WTC11 (cell line): ENCODE results near the gene WDFY4.

Source experiments
- CTCF ChIP-seq: fragments of 200-600 bp; IDR thresholded peaks from 2 replicates; pipeline ENCODE4 v1.8.0; 2022; ENCODE audit warnings: antibody characterized with exemption
- MYBL2 ChIP-seq: sonication (generic); formaldehyde crosslinking; IDR thresholded peaks from 2 replicates; pipeline ENCODE4 v1.8.1; 2023; ENCODE audit warnings: mild to moderate bottlenecking, moderate library complexity, missing genetic modification reagents
- NR3C1 ChIP-seq: sonication (generic); formaldehyde crosslinking; conservative IDR thresholded peaks from 2 replicates; pipeline ENCODE4 v1.8.1; 2023; ENCODE audit warnings: low read depth, mild to moderate bottlenecking, missing genetic modification reagents
- SMAD3 ChIP-seq: sonication (generic); formaldehyde crosslinking; IDR thresholded peaks from 2 replicates; pipeline ENCODE4 v1.8.0; 2022; ENCODE audit warnings: missing genetic modification reagents, mild to moderate bottlenecking, borderline replicate concordance
- TF ChIP-seq, protein P1 (sequence below): sonication (generic); formaldehyde crosslinking; IDR thresholded peaks from 2 replicates; pipeline ENCODE4 v1.8.1; 2023; ENCODE audit warnings: mild to moderate bottlenecking, missing genetic modification reagents

DNA sequence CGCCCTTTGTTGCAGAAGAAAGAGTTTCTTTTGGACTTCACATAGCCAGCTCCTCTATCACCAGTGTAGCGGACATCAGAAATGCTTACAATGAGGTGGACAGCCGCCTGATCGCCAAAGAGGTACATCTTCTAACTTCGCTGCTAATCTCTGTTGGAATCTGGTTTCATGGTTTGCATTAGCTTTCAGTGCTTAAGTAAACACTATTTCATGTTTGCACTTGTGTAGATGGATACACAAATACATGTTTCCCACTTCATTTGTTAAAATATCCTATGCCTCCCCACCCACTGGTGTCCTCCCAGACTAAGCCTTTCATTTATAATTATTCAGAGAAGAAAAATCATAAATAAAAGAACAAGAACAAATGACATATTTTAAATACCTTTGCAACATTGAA, 103.9 kb downstream of the WDFY4 start:
- no peak for TF ChIP-seq MYBL2 (CRISPR knock-in tag)
- TF ChIP-seq SMAD3 = no peak
- TF ChIP-seq CTCF = no peak
- TF ChIP-seq, protein P1, sequence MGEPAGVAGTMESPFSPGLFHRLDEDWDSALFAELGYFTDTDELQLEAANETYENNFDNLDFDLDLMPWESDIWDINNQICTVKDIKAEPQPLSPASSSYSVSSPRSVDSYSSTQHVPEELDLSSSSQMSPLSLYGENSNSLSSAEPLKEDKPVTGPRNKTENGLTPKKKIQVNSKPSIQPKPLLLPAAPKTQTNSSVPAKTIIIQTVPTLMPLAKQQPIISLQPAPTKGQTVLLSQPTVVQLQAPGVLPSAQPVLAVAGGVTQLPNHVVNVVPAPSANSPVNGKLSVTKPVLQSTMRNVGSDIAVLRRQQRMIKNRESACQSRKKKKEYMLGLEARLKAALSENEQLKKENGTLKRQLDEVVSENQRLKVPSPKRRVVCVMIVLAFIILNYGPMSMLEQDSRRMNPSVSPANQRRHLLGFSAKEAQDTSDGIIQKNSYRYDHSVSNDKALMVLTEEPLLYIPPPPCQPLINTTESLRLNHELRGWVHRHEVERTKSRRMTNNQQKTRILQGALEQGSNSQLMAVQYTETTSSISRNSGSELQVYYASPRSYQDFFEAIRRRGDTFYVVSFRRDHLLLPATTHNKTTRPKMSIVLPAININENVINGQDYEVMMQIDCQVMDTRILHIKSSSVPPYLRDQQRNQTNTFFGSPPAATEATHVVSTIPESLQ (CRISPR knock-in tag) = no peak
- no peak for TF ChIP-seq NR3C1
